Heart left ventricle (tissue), 13 donors: ENCODE data around the gene PGAP3.

Source experiments
- CTCF ChIP-seq, 12 donors: fragments of 200-600 bp; sonication (generic) in 4 of 12; IDR thresholded peaks; one replicate each; pipeline versions ENCODE4 v1.5.0 to v1.8.0; 2018 to 2022; ENCODE audit warnings: antibody characterized with exemption in 12 of 12, mild to moderate bottlenecking in 5 of 12
- POLR2A ChIP-seq, 2 donors: fragments of 450-650 bp; IDR thresholded peaks; one replicate each; pipeline ENCODE4 v1.6.1; 2017; ENCODE audit warnings: antibody characterized with exemption in 2 of 2, mild to moderate bottlenecking in 2 of 2, moderate library complexity in 2 of 2
- donor health status: ischemic (EF 13 %, LVEDD 7.1; RV severe dilation, severe dysfunction).
- donor health status: DM: no; HTN: yes; CAD: no.
- donor health status: DM: no; HTN: no; CAD: no.
- donor health status: ischemic (EF 25% LVEDD 6.9; RV normal size, moderate dysfunction).
- donor health status: ischemic (EF 25% LVEDD 5.7; RV mildly dilated, moderate dysfunction).
- donor health status: ischemic (EF 35%, LVEDD 5.7; RV mildly dilated, moderate dysfunction).
- donor health status: nonischemic (EF 11% LVEDD 7.7; RV severe dilation, severe dysfunction).
- donor health status: DM: yes; HTN: yes; CAD: no.
- donor health status: PGD.
- donor health status: ischemic (EF 29% LVEDD 5.4; RV normal size, mild dysfunction).
- donor health status: nonischemic (EF 23%, LVEDD 6.1; RV moderate dilation, normal function).

- TF ChIP-seq CTCF (IDR thresholded peaks at IDR 0.05) (no peak), POLR2A (IDR thresholded peaks at IDR 0.05) (no peak)
Observed at GRCh38 chr17:39669897-39670735, 17.7 kb downstream of the PGAP3 start.
